ENCODE results near the gene E2F8. TPM values are rescaled to one million over a fixed set of nuclear protein-coding genes. Genes with fewer than 3 reads are reported as not detected.

The E2F8 gene
- total and polyA plus RNA-seq, 9 of the 15 experiments (the other 6 are each of a cell fraction or from before 2014, with no cell fraction given): 6.9 to 23.6 (median 12.1) TPM

DNA sequence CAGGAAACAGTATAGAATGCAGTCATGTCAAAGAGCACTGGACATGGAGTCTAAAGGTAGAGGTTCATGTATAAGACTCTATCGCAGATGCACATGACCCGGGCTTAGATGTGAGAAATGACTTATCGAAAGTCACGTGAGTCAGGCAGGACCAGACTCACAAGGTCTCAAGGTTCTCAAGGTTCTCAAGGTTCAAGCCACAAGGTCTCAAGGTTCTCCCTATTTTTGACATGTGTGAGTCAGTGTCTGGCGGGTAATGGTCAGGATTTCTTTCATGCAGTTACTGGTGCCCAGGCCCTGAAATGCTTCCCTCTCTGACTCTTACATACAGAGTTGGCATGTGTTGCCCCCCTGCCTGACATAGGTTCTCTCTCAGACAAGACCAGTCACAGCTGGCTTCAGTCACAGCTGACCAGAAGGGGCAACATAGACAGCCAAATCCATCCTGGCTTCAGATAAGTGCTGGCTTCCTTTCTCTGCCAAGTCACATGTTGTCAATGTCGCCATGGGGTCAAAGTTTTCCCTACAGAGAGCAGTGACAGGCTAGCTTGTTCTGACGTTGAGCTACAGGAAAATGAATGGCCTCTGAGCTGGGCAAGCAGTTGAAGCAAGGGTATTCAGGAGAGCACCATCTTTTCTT lies 49.1 kb downstream of the E2F8 start:
- Histone ChIP-seq H3K27me3 (ENCODE audit: control insufficient read depth in 2 of 2, insufficient read depth in 2 of 2, low read length in 2 of 2) (peaks cover 2 to 30% of the 10 kb centered on the region in 2 experiments; a peak in 2 of 5 replicates), H2AFZ (ENCODE audit: low read depth, low read length) (no peak overlapping the region), H3K9me3 (replicated peaks; ENCODE audit: control insufficient read depth, insufficient read depth, low read depth, low read length) (no peaks in the 10 kb centered on the region), H3K4me1 (replicated peaks in 1 of 2; ENCODE audit: control insufficient read depth in 2 of 2, insufficient read depth in 2 of 2, low read length in 2 of 2) (no peaks in the 10 kb centered on the region), H3K36me3 (ENCODE audit: control insufficient read depth, insufficient read depth, low read length) (no peaks in the 10 kb centered on the region), H3K79me2 (ENCODE audit: control insufficient read depth, insufficient read depth, low read length) (no peaks in the 10 kb centered on the region), H3K9ac (ENCODE audit: insufficient read depth in 1 of 2, low read depth in 2 of 2, low read length in 2 of 2) (no peak overlapping the region), H3K4me2 (ENCODE audit: insufficient read depth, low read length) (no peak overlapping the region), H3K27ac (ENCODE audit: extremely low read depth, low read depth, low read length) (no peak overlapping the region; the same call in 2 of the 3 replicates), H3K9me1 (ENCODE audit: control insufficient read depth, insufficient read depth, low read length) (no peaks in the 10 kb centered on the region), H4K20me1 (replicated peaks; ENCODE audit: control insufficient read depth, insufficient read depth, low read length) (no peaks in the 10 kb centered on the region), H3K4me3 (no peak overlapping the region)
- 0% methylated on average over 7 of the region's 7 CpGs for WGBS (ENCODE audit: insufficient coverage, low coverage, missing lambda C conversion rate)
- ChIA-PET CTCF (ENCODE audit: low intra/inter-chr PET ratio) (no interaction called here), POLR2A (interaction anchor here (0.8 kb wide), 1 partner anchor 15 kb away, joined by 3 read pairs; no protein-coding TSS in a partner anchor)
- ATAC-seq (peak; percentile 37), DNase-seq (ENCODE audit: extremely low read depth in 1 of 4, low spot score in 3 of 4) (no peak), FAIRE-seq (no peak)
- no TSS peak for BruUV-seq (replicated peaks)
- intact Hi-C loops (cut with micrococcal nuclease) (no loop called here), in situ Hi-C loops (cut with MboI) (no loop called here)
- TF ChIP-seq NR2C1 (IDR thresholded peaks at IDR 0.05) (no peak), NR2C1 (tag; IDR thresholded peaks at IDR 0.05) (peak; percentile 27; the same call in 1 of the 2 replicates), POLR3G (IDR thresholded peaks at IDR 0.05; ENCODE audit: extremely low read depth, insufficient read length, insufficient replicate concordance) (no peak), PTBP1 (IDR thresholded peaks at IDR 0.05; ENCODE audit: low read depth, low read length) (no peak), NR2C2 (CRISPR knock-in tag; IDR thresholded peaks at IDR 0.05) (no peak), NR2C2 (tag; IDR thresholded peaks at IDR 0.05) (peak; percentile 72), ZBTB1 (CRISPR knock-in tag; IDR thresholded peaks at IDR 0.05; ENCODE audit: borderline replicate concordance, low read depth) (no peak), MCM2 (IDR thresholded peaks at IDR 0.05; ENCODE audit: low read depth) (no peak), BHLHE40 (IDR thresholded peaks at IDR 0.05; ENCODE audit: low read length) (0 out of 2 replicates have a peak, but pooled peaks have one; percentile 14), SMAD4 (CRISPR knock-in tag; conservative IDR thresholded peaks at IDR 0.05) (peak; percentile 38; the same call in 1 of the 2 replicates)
- TF ChIP-seq, protein P1, sequence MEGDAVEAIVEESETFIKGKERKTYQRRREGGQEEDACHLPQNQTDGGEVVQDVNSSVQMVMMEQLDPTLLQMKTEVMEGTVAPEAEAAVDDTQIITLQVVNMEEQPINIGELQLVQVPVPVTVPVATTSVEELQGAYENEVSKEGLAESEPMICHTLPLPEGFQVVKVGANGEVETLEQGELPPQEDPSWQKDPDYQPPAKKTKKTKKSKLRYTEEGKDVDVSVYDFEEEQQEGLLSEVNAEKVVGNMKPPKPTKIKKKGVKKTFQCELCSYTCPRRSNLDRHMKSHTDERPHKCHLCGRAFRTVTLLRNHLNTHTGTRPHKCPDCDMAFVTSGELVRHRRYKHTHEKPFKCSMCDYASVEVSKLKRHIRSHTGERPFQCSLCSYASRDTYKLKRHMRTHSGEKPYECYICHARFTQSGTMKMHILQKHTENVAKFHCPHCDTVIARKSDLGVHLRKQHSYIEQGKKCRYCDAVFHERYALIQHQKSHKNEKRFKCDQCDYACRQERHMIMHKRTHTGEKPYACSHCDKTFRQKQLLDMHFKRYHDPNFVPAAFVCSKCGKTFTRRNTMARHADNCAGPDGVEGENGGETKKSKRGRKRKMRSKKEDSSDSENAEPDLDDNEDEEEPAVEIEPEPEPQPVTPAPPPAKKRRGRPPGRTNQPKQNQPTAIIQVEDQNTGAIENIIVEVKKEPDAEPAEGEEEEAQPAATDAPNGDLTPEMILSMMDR (IDR thresholded peaks at IDR 0.05 in 2 of 3, conservative IDR thresholded peaks at IDR 0.05 in 1 of 3; ENCODE audit: insufficient read depth in 2 of 3, low read depth in 1 of 3, low read length in 3 of 3): no peak
- TF ChIP-seq, protein P2, sequence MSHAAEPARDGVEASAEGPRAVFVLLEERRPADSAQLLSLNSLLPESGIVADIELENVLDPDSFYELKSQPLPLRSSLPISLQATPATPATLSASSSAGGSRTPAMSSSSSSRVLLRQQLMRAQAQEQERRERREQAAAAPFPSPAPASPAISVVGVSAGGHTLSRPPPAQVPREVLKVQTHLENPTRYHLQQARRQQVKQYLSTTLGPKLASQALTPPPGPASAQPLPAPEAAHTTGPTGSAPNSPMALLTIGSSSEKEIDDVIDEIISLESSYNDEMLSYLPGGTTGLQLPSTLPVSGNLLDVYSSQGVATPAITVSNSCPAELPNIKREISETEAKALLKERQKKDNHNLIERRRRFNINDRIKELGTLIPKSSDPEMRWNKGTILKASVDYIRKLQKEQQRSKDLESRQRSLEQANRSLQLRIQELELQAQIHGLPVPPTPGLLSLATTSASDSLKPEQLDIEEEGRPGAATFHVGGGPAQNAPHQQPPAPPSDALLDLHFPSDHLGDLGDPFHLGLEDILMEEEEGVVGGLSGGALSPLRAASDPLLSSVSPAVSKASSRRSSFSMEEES (CRISPR knock-in tag; IDR thresholded peaks at IDR 0.05): peak; percentile 79

Data from K562 (cell line).